Renal cortex interstitium (tissue), 11 donors: Measurements from ENCODE around the gene ATXN1. TPM values are rescaled to one million over a fixed set of nuclear protein-coding genes. Genes with fewer than 3 reads are reported as not detected.

Experiments
- DNase-seq, 11 donors: peaks; one replicate each; pipeline ENCODE4 v3.0.0-alpha.2; 2013; ENCODE audit warnings: low read depth in 9 of 11, low spot score in 4 of 11; ENCODE audit errors: extremely low read depth in 1 of 11
- polyA plus RNA-seq, 3 donors: library from polyadenylated mRNA; unstranded; fragments of 120-200 nt; gene quantifications; one replicate each; pipeline ENCODE4 v1.2.1, GENCODE V29; 2013; ENCODE audit not compliant: insufficient read length in 3 of 3

The ATXN1 gene
- polyA plus RNA-seq, 3 donors: 19.3 to 21.9 (median 19.4) TPM

DNA sequence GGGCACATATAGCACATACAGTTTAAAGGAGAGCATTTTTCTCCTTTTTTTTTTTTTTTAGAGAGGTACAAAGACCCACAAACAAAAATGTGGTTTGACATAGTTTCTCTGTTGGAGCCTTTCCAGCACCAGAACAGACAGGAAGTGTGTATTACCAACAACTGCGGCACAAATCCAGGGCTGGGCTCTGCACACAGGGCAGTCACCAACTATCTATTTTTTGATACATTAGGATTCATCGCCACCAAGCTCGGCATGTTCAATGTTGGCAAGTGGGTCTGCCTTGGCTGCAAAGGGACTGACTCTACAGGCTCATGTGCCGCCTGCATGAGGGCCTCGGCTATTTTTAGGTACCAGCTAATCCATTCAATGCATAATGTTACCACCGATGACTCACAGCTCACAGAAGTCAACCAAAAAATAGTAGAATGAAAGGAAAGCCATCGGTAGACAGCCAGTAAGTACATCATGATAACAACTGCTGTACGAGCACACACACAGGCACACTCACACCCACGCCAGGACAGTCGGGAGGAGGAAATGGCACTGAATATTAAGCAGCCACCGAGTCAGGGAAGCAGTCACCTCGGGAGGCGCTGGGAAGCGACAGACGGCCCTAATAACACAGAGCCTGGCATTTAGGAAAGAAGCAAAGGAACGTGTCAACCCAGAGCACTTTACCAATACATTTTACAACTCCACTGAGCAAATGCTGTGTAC is 441.3 kb downstream of the ATXN1 start:
- no peak for DNase-seq

DNA sequence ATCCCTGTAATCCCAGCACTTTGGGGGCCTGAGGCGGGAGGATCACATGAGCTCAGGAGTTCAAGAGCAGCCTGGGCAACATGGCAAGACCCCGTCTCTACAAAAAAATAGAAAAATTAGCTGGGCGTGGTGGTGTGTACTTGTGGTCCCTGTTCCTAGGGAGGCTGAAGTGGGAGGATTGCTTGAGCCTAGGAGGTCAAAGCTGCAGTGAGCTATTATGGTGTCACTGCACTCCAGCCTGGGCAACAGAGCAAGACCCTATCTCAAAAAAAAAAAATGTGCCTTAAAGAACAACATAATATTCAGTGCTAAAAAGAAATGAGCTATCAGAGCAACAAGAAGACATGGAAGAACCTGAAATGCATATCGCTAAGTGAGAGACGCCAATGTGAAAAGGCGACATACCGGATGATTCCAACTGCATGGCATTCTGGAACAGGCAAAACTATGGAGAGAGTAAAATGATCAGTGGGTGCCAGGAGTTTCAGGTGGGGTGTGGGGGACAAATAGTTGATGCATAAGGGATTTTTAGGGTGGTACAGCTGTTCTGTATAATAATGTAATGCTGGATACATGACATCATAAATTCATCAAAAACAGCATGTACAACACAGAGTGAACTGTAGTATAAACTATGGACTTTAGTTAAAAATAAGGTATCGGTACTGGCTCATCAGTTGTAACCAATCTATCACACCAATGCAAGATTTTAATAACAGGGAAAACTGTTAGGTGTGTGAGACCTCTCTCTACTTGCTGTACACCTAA is 442.1 kb downstream of the ATXN1 start:
- DNase-seq: no peak

DNA sequence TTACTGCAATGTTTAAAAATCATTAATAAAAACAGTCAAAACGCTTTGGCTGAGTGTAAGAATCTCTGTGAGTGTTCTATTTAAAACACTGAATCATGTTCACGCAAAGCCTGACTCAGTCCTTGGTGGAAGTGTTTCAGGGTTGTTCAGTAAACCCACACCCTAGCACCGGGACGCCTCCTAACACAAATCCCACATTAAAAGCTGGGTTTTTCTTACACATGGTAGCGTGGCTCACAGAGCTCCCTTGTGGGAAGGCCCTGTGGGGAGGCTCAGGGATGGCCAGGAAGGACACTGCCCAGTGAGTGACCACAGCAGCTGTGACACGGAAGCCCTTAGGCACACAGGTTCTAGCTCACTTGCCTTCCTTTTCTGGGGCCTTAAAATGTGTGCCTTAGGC is 442.7 kb downstream of the ATXN1 start:
- no peak for DNase-seq

DNA sequence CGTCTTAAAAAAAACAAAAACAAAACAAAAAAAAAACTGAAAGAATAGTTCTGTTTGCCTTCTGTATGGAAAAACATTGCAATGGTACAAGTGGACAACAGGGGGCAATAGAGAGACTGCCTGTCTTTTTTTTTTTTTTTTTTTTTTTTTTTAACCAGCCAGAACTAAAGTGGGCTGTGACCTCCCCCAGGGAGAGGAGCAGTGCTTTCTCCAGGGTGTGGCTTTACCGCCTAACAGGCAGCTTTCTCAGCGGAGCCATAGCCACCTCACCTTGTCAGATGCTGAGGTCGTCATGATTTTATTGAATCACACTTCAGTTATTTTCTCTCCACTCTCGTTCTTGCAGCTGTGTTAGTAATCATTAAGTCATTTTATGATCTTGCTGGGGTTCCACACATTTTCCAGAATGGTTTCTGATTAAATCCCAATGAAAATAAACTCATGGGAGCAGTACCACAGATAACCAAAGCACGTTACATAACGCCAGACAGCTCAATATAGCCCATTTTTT is 444.5 kb downstream of the ATXN1 start:
- DNase-seq: no peak

DNA sequence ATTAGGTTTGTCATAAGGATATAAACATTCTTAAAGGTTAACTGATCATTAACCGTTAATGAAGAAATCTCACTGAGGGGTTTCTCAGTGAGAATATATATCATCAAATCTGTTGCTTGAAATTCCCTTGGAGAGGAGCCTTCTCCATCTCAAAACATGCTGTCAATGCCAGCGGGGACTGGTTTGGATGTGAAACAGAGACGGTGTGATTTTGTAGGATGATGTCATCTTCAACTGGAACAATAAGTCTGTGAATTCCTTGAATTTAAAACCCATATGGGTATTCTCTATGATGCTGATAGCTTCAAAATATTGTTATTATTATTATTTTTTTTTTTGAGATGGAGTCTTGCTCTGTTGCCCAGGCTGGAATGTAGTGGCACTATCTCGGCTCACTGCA is 447.0 kb downstream of the ATXN1 start:
- no peak for DNase-seq

DNA sequence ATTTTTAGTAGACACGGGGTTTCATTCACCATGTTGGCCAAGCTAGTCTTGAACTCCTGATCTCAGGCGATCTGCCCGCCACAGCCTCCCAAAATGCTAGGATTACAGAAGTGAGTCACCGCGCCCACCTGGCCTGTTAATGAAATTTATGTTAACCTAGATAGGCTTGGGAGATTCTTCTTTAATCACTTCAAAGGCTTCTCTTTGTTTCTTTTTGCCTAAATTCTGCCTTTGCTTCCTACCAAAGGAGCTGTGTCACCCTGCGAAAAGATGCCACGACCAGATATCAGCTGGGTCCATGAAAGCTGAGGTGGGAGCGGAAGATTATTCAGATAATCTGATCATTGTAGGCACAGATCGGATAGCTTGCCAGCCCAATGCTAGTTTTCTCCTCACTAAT is 447.5 kb downstream of the ATXN1 start:
- DNase-seq: no peak

DNA sequence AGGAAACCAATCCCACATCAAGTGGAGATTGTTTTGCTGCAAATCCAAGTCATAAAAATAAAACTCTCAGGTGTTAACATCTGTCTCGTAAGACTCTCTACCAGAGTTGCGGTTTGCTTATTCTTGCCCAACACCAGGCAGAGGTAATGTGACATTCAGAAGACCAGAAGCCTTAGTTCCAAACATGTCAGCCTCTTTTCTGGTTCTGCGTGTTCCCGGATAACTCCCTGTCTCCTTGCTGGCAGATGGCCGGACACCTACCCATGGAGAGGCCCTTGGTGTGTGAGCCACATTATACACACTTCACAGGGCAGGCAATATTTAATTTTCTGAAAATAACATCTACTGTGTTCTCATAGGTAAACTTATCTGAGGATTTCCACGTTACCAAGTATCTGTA is 449.5 kb downstream of the ATXN1 start:
- no peak for DNase-seq

DNA sequence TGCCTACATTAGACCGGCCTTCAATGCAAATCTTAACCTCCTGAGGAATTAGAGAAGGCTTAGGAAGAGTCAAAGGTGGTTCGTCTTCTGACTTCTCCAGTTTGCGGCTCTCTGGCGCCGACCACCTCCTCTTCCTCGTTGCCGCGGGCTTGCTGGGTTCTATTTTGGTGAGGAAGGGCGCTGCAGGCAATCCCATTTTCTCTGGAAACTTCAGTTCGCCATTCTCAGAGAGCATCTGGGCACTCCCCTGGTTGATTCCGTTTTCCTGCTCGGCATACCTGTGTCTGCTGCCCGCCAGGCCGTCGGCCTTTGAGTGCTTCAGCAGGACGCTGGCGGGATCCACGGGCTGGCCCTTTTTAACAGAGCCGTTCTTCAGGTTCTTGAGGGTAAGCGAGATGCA is 454.9 kb downstream of the ATXN1 start:
- no peak for DNase-seq

DNA sequence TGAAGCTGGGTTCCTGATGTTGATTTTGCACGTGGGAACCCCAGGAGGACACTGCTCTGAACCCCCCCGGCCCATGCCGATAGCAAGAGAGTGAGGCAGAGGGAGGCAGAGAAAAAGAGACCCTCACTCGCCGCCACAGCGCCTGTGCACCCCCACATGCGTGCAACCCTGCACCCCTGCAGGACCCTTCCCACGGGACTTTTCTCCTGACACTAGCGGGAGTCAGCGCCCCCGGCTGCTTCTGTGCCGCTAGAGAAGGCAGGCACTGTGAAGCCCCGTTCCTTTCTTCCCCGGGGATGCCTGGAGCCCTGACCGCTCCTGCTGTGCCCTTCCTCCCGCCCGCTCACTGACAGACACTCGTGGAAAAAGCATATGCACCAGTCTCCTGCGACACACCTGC is 455.5 kb downstream of the ATXN1 start:
- no peak for DNase-seq

DNA sequence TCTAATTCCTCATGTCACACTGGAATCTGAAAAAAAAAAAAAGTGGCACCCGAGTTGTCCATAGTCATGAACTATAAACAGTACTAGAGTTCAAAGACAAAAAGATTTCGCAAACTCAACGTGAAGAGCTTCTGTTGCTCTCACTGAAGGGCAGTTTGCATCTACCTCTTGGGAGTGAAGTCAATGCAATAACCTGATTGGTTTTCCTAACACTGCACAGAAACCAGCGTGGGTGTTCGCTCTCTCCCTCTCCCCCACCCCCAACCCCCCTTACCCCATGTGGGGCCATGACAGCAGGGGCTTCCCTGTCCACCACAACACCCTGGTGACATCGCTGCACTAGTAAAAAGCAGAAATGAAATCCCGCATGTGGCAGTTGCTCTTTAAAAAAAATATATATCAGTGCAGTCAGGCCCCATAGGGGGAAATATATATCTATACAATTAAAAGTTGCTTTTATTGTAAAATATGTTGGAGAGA is 456.0 kb downstream of the ATXN1 start:
- no peak for DNase-seq

DNA sequence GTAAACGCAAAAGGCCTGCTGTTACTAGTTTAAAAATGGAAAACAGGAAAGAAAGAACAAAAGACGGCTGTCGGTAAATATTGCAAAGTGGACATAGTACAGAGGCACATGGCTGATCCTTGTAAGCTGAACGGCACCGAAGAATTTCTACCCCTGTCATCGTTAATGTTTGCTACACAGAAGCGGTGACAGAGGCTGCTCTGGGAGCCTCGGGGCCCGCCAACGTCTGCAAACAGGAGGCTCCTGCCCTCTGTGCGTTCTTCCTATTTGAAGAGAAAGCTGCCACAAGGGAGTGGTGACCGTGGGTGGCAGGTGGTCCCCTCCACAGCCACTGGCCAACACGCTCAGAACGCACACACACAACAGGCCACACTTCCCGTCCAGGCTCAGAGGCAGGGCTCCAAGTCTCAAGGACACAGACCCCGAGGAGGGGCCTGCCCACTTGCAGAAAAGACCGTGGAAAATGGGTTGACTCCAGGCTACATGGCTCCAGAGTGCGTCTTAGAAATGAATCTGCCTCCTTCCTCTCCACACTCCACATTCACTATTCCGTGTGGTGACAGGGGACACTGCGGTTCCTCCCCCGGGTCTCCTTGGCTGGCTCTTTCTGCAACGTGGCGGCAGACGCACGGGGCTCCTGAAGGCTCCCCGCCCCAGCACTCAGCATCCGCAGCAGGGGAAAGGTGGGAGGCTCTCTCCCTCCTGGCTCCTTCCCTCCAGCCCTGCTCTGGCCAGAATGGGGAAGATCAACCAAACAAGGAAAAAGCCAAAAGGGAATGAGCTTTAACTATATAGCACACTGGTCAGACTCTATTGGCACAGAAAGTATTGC is 458.3 kb downstream of the ATXN1 start:
- no peak for DNase-seq

DNA sequence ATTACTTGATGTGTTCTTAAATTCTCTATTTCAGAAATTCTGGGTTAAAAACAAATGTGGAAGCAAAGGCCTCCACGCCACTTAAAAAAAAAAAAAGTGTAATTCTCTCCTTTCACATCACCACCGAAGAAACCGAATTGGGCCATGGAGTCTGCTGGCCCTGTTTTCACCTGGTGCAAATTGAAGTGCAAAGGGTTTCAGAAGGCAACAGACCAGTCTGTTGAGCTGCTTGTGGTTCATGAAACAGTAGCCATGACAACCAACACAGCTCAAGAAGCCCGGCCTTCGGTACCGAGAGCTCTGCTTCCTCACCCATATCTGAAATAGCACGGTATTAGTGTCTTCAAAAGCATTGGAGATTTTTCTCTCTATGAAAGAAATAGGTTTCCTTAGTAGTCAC is 459.7 kb downstream of the ATXN1 start:
- DNase-seq: peak in 2 of 11 donors; percentile 24 to 43

DNA sequence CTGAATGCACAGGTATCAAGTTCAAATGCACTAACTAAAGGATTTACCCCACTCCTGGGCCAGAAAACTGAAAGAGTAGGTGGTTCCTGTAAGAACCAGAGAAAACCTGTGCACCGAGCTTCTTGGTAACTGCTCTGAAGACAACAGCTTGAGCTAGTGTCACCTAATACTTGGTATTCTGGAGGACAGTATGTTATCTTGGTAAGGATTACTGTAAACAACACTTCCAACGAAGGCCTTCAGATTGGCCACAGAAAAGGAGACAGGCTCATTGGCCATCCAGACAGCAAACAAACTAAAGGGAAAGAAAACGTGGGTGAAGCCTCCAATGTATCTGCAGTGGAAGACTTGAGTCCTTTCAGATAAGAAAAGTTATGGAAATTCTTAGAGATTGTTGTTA is 461.4 kb downstream of the ATXN1 start:
- no peak for DNase-seq

DNA sequence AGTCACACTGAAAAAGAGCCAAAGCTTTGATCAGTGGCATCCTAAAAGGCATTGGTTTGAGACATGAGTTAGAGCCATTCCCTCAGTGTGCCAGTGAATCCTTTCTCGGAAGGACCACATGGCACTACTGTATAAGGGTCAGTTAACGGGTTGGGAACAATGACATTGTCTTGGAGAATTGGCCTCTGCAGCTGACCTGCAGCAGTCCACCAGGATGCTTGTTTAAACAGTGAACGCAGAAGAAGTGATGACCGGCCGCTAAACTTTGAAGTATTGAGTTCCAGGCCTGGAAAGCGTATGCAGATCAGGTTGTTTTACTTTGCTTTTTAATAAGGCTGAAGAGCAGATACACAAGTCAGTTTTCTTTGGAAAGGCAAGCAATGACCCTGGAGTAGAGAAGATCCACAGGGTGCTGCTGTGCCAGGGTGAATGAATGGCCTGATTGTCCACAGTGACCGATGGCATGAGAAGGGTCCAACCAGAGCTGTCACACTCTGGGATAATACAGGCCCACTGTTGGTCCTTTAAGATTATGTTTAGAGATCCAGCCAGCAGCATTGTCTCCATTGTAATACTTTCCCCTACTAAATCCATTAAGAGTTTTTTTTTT is 465.1 kb downstream of the ATXN1 start:
- no peak for DNase-seq

DNA sequence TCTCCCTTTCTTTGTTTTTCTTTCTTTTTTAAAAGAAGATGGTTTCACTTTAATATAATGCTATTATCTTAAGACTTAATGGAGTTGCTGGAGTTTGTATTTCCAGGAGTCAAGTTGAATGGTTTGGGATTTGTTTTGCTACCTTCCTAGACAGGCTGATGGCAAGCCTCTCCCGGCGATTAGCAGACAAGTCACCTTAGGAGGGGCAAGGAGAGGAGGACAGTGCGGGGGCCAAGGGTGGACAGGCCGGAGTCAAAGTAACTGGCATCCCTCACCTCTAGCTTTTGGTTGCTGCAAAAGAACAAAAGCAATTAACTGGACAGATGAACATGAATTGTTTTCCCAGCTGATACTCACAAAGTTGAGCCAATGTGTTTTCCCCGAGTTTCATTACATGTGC is 465.8 kb downstream of the ATXN1 start:
- no peak for DNase-seq

DNA sequence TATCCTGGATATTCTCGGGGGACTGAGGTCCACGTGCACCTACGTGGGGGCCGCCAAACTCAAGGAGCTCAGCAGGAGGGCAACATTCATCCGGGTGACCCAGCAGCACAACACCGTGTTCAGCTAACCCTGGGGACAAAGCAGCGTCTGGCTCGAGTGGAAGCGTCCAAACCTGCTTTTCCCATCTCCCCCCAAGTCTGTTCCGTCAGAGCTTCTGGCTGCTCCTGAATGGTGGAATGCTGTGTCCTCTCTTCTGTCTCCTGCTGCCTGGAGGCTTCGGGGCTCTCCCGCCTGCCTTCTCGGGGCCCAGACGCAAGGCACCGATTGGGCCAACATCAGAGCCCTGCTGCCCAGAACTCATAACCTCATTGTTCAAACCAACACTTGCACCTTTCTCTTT is 466.2 kb downstream of the ATXN1 start:
- DNase-seq: no peak

DNA sequence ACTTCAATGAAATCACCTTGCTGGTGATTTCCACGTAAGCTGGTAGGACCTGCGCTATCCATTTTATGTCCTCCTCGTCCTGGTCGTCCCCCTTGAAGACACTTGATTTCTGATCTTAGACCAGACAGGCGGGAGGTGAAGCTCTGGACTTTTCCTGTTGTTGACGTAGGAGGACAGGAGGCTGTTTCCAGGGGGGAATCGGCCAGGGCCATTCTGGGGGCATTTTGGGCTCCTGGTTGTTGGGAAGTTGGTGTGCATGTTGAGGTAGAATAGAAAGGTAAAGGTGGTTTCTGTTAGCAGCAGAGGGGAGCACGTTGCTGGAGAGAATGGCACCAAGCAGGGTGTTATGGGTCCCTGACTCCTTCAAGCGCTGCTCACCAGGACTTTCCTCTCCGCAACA is 466.9 kb downstream of the ATXN1 start:
- no peak for DNase-seq

DNA sequence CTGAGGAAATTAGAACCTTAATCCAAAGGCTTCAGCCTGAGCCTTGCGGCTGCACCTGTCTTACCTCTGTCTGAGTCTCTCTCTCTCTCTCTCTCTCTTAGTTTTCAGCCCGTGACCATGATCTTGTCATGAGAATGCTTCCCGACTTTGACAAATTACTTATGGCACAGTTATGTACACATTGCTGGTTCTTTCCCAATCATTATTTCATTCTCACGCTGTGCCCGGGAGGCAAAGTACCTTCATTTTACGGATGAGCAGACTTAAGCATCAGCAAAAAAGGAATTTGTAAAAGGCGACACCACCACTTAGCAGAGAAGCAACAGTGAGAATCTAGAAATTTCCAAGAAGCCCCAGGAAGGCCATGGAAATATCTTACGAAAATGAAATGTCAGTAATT is 468.3 kb downstream of the ATXN1 start:
- DNase-seq: peak in 1 of 11 donors; percentile 24

DNA sequence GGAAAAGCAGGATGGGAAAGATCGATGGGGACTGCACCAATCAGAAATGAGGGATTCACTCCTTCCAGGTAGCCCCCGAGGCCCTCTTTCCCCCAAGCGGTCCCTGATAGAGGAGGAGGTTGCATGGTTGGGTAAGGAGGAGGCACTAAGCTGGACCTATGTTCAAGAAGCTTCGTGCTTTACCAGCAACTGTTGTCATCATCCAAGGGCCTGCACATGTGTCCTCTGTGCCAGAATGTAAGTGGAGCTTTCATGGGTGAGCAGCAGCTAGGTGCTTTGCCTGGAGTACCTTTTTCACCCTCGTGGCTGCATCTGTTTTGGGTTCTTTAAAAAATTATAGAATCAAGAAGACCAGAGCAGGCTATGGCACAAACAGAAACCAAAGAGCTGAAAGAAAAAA is 468.8 kb downstream of the ATXN1 start:
- DNase-seq: no peak
